Endothelial cell of umbilical vein (primary cell): ENCODE results near the gene AFAP1L2.

Experiments used
- CTCF ChIP-seq, 2 donors: IDR thresholded peaks; 1 replicate in 1 of 2; 2 replicates in 1 of 2; pipeline ENCODE4 v1.5.1; 2011; ENCODE audit warnings: low read length in 2 of 2, mild to moderate bottlenecking in 2 of 2, moderate library complexity in 2 of 2, control low read depth in 1 of 2, inconsistent platforms in 1 of 2, low read depth in 1 of 2; ENCODE audit not compliant: insufficient read depth in 1 of 2; ENCODE audit errors: extremely low read depth in 1 of 2
- EZH2 ChIP-seq: IDR thresholded peaks from 2 replicates; pipeline ENCODE4 v1.6.1; 2012; ENCODE audit warnings: borderline replicate concordance, low read depth, mild to moderate bottlenecking, moderate library complexity, low read length, inconsistent platforms; ENCODE audit not compliant: severe bottlenecking
- FOS ChIP-seq: IDR thresholded peaks from 2 replicates; pipeline ENCODE4 v1.6.1; 2011; ENCODE audit warnings: mild to moderate bottlenecking, low read length, moderate library complexity, borderline replicate concordance; ENCODE audit not compliant: insufficient read depth
- JUN ChIP-seq: IDR thresholded peaks from 2 replicates; pipeline ENCODE4 v1.6.1; 2011; ENCODE audit warnings: borderline replicate concordance, low read depth; ENCODE audit not compliant: insufficient read length, insufficient read depth
- MAX ChIP-seq: IDR thresholded peaks from 2 replicates; pipeline ENCODE4 v1.6.1; 2011; ENCODE audit not compliant: insufficient read depth, insufficient read length
- MYC ChIP-seq: IDR thresholded peaks from one replicate; pipeline ENCODE4 v1.6.1; 2011; ENCODE audit warnings: mild to moderate bottlenecking, low read depth, low read length
- POLR2A ChIP-seq: IDR thresholded peaks from 2 replicates; pipeline ENCODE4 v1.6.1; 2012; ENCODE audit warnings: low read depth, mild to moderate bottlenecking, control low read depth, low read length
- POLR2AphosphoS5 ChIP-seq: IDR thresholded peaks from 2 replicates; pipeline ENCODE4 v1.6.1; 2012; ENCODE audit warnings: low read depth, mild to moderate bottlenecking, control low read depth, low read length, moderate library complexity; ENCODE audit not compliant: insufficient read depth

DNA sequence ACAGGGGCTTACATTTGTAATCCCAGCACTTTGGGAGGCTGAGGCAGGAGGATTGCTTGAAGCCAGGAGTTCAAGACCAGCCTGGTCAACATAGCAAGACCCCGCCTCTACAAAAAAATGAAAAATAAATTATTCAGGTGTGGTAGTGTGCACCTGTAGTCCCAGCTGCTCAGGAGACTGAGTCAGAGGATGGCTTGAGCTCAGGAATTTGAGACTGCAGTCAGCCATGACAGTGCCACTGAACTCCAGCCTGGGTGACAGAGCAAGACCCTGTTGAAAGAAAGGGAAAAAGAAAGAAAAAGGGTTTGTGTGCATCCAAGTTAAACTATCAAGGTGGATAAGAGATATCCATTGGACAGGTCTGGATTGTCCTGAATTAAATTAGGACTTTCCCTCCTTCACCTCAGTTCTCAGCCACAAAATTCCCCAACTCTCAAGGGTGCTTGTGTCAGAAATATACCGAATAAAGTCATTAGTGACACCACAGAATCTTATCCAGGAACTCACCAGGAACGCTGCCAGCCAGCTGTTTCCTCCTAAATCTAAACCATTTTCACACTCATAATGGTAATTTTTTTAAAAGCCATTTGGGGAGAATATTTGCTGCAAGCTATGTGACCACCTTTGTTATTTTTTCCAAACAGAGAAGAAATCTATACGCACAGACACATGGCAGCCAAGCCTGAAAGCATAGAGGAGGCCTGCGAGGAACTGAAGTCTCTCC, 12.0 kb downstream of the AFAP1L2 start:
- TF ChIP-seq CTCF (IDR thresholded peaks at IDR 0.05; ENCODE audit: extremely low read depth in 1 of 2, insufficient read depth in 1 of 2, low read depth in 1 of 2, low read length in 2 of 2) (no peak), POLR2A (no peak), JUN (no peak), POLR2AphosphoS5 (no peak), MYC (no peak), EZH2 (no peak), MAX (no peak), FOS (no peak)
